ENCODE measurements around the gene PCCA.

Gene PCCA

GRCh38 chr13:100423375-100423774 lies 334.5 kb downstream of the PCCA start:
- H3K27ac ChIP-seq (ENCODE audit: low read length), result no peak overlapping the region
- no CpG with 5 or more reads among the region's 2 CpGs for WGBS (ENCODE audit: insufficient coverage, insufficient read length)
- no peak overlapping the region for H3K4me3 ChIP-seq (ENCODE audit: low read length)
- DNase-seq (ENCODE audit: low read depth, low spot score), result no peak
- H3K36me3 ChIP-seq (ENCODE audit: control insufficient read depth, insufficient read depth, low read length), result no peaks in the 10 kb centered on the region
- no peaks in the 10 kb centered on the region for H3K27me3 ChIP-seq (ENCODE audit: control insufficient read depth, insufficient read depth, low read length)
- no peaks in the 10 kb centered on the region for H3K4me1 ChIP-seq (ENCODE audit: control insufficient read depth, insufficient read depth, low read length)
- no peaks in the 10 kb centered on the region for H3K9me3 ChIP-seq (ENCODE audit: control insufficient read depth, insufficient read depth, low read length)

DNA sequence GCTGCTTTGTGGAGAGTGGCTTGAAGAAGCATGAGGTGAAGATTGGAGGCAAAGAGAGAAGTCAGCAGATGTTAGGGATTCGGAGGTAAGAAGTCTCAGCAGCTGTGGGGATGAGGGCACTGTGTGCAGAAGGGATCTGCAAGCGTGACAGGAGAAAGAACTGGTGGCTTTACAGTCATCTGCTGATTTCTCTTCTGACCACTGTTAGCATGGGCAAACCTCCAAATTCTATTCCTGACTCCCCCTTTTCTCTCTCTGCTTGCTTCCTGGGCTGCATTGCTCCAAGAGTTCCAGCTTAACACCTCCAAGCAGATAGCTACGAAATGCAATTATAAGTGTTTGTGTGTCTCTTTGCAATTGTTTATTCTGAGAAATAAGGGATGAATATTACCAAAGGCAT lies 340.1 kb downstream of the PCCA start:
- no peak for DNase-seq (ENCODE audit: low read depth, low spot score)
- Histone ChIP-seq H3K27me3 (ENCODE audit: control insufficient read depth, insufficient read depth, low read length) (no peaks in the 10 kb centered on the region), H3K27ac (ENCODE audit: low read length) (no peak overlapping the region), H3K4me1 (ENCODE audit: control insufficient read depth, insufficient read depth, low read length) (no peaks in the 10 kb centered on the region), H3K36me3 (ENCODE audit: control insufficient read depth, insufficient read depth, low read length) (no peaks in the 10 kb centered on the region), H3K9me3 (ENCODE audit: control insufficient read depth, insufficient read depth, low read length) (no peaks in the 10 kb centered on the region), H3K4me3 (ENCODE audit: low read length) (no peak overlapping the region)
- no CpG with 5 or more reads among the region's 3 CpGs for WGBS (ENCODE audit: insufficient coverage, insufficient read length)

DNA sequence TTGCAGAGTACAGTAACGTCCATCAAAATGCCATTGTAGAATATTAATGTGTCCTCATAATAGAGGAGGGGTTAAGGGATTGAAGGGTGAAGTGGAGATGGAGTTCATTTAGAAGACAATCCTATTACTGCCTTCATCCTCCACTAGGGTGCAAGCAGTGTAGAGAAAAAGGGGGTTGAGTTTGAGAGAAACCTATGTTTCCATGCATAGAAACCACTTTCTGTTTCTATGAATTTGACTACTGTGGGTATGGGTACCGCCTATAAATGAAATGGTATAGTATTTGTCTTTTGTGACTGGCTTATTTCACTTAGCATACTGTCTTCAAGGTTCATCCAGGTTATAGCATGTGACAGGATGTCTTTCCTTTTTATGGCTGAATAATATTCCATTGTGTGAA lies 343.7 kb downstream of the PCCA start:
- no peaks in the 10 kb centered on the region for H3K9me3 ChIP-seq (ENCODE audit: control insufficient read depth, insufficient read depth, low read length)

GRCh38 chr13:100433475-100433874 lies 344.6 kb downstream of the PCCA start:
- Histone ChIP-seq H3K4me1 (ENCODE audit: control insufficient read depth, insufficient read depth, low read length) (0 out of 2 replicates have a peak, but pooled peaks cover 1% of the 10 kb centered on the region), H3K27me3 (ENCODE audit: control insufficient read depth, insufficient read depth, low read length) (no peaks in the 10 kb centered on the region), H3K27ac (ENCODE audit: low read length) (no peak overlapping the region), H3K36me3 (ENCODE audit: control insufficient read depth, insufficient read depth, low read length) (no peaks in the 10 kb centered on the region), H3K9me3 (ENCODE audit: control insufficient read depth, insufficient read depth, low read length) (no peaks in the 10 kb centered on the region), H3K4me3 (ENCODE audit: low read length) (no peak overlapping the region)
- no peak for DNase-seq (ENCODE audit: low read depth, low spot score)

More for the DNA sequence above, 343.7 kb downstream of the PCCA start:
- H3K4me3 ChIP-seq (ENCODE audit: low read length), result no peak overlapping the region
- H3K4me1 ChIP-seq (ENCODE audit: control insufficient read depth, insufficient read depth, low read length), result no peaks in the 10 kb centered on the region
- H3K27me3 ChIP-seq (ENCODE audit: control insufficient read depth, insufficient read depth, low read length), result no peaks in the 10 kb centered on the region
- no peaks in the 10 kb centered on the region for H3K36me3 ChIP-seq (ENCODE audit: control insufficient read depth, insufficient read depth, low read length)
- H3K27ac ChIP-seq (ENCODE audit: low read length), result no peak overlapping the region
- DNase-seq (ENCODE audit: low read depth, low spot score), result no peak
- no CpG with 5 or more reads among the region's 2 CpGs for WGBS (ENCODE audit: insufficient coverage, insufficient read length)

DNA sequence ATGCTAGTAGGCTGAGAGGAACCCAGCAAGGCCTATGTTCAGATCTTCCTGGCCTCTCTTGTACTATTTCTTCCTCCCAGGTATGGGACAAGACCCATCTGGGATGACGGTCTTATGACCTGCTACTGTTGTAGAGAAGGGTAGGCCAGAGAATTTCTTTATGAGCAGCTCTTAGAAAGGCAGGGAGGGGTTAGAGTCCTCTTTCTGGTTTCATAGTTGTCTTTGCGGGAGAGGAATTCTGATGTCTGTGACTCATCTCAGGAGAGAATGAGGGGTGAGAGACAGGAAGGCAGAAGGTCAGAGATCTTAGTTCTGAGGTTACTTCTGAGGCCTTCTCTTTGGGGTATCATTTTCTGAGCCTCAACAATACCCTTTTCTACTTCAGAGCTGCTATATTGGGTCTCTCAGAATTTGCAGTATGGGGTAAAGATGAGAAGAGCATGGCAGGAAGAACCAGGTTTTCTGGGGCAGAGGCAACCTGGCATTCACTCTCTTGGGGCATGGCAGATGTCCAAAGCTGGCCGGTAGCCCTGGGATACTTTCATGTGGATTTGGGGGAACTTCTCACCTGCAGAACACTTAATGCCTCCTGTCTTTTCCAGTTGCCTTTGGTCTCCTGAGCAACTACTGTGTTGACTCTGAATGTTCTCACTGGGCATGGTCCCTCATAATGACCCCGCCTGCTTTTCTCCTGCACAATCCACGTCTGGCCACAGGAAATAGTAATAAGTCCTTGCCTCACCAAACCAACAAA lies 345.3 kb downstream of the PCCA start:
- H3K36me3 ChIP-seq (ENCODE audit: control insufficient read depth, insufficient read depth, low read length), result no peaks in the 10 kb centered on the region
- H3K4me1 ChIP-seq (ENCODE audit: control insufficient read depth, insufficient read depth, low read length), result 0 out of 2 replicates have a peak, but pooled peaks cover 1% of the 10 kb centered on the region
- DNase-seq (ENCODE audit: low read depth, low spot score), result no peak
- no peaks in the 10 kb centered on the region for H3K9me3 ChIP-seq (ENCODE audit: control insufficient read depth, insufficient read depth, low read length)
- H3K4me3 ChIP-seq (ENCODE audit: low read length), result no peak overlapping the region
- H3K27ac ChIP-seq (ENCODE audit: low read length), result no peak overlapping the region
- H3K27me3 ChIP-seq (ENCODE audit: control insufficient read depth, insufficient read depth, low read length), result no peaks in the 10 kb centered on the region
- no CpG with 5 or more reads among the region's 5 CpGs for WGBS (ENCODE audit: insufficient coverage, insufficient read length)

DNA sequence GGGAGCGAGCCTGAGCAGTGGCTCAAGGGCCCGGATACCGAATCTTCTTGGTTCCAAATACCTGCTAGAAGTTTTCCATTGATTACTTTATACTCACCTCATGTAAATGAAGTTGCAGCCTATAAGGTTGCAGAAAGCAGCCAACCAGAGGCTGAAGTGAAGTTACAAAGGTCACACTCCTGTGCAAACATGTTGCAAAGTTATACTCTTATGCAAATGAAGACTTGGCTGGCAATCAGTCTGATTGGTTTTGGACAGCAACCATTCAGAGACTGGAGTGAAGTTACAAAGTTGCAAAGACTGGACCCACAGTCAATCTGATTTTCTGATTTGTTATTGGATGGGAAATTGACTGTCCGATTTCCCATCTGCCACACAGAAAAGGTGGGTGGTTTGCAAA lies 347.2 kb downstream of the PCCA start:
- no CpG with 5 or more reads among the region's 4 CpGs for WGBS (ENCODE audit: insufficient coverage, insufficient read length)
- Histone ChIP-seq H3K27ac (ENCODE audit: low read length) (no peak overlapping the region), H3K36me3 (ENCODE audit: control insufficient read depth, insufficient read depth, low read length) (no peaks in the 10 kb centered on the region), H3K27me3 (ENCODE audit: control insufficient read depth, insufficient read depth, low read length) (no peaks in the 10 kb centered on the region), H3K9me3 (ENCODE audit: control insufficient read depth, insufficient read depth, low read length) (no peaks in the 10 kb centered on the region), H3K4me1 (ENCODE audit: control insufficient read depth, insufficient read depth, low read length) (0 out of 2 replicates have a peak, but pooled peaks cover 1% of the 10 kb centered on the region), H3K4me3 (ENCODE audit: low read length) (no peak overlapping the region)
- DNase-seq (ENCODE audit: low read depth, low spot score), result no peak

- no CpG with 5 or more reads among the region's 6 CpGs for WGBS (ENCODE audit: insufficient coverage, insufficient read length)
- DNase-seq (ENCODE audit: low read depth, low spot score), result no peak
- H3K27ac ChIP-seq (ENCODE audit: low read length), result no peak overlapping the region
Measured at GRCh38 chr13:100438059-100438788, 349.3 kb downstream of the PCCA start.

DNA sequence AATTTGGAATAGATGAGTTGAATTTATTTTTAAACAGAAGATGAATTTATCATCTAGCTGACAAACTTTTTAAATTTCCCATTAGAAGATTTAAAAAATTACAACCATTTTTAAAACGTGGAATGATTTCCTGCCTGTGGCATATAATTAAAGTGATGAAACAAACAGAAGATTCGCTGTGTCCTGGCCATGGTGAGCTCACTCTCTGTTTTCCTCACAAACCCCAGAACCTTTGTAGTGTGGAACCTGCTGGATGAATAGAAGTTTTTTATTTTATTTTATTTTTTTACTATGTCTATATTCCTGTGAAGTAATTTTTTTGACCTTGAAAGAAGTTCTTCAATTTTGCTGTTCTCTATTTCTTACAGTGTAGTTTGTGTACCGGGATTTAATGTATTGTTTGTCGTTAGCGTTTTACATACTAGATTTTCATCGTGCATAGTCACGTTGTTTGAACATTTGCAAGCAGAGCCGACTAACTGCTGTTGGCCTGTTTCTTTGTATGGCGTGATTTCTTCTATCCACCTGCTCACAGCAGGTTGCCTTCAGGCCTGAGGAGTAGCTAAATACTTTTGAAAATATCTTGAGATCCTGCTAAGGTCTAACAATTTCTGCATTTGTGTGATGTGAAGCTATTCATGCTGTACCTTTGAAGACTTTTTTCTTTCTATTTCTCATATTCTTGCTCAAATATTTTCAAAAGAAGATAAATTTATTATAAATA lies 350.5 kb downstream of the PCCA start:
- Histone ChIP-seq H3K4me1 (ENCODE audit: control insufficient read depth, insufficient read depth, low read length) (0 out of 2 replicates have a peak, but pooled peaks cover 1% of the 10 kb centered on the region), H3K9me3 (ENCODE audit: control insufficient read depth, insufficient read depth, low read length) (no peaks in the 10 kb centered on the region), H3K4me3 (ENCODE audit: low read length) (no peak overlapping the region), H3K36me3 (ENCODE audit: control insufficient read depth, insufficient read depth, low read length) (no peaks in the 10 kb centered on the region), H3K27me3 (ENCODE audit: control insufficient read depth, insufficient read depth, low read length) (no peaks in the 10 kb centered on the region), H3K27ac (ENCODE audit: low read length) (no peak overlapping the region)
- DNase-seq (ENCODE audit: low read depth, low spot score), result no peak
- WGBS (ENCODE audit: insufficient coverage, insufficient read length), result no CpG with 5 or more reads among the region's 9 CpGs

More at GRCh38 chr13:100438059-100438788, 349.3 kb downstream of the PCCA start:
- Histone ChIP-seq H3K9me3 (ENCODE audit: control insufficient read depth, insufficient read depth, low read length) (no peaks in the 10 kb centered on the region), H3K36me3 (ENCODE audit: control insufficient read depth, insufficient read depth, low read length) (no peaks in the 10 kb centered on the region), H3K4me3 (ENCODE audit: low read length) (no peak overlapping the region), H3K27me3 (ENCODE audit: control insufficient read depth, insufficient read depth, low read length) (no peaks in the 10 kb centered on the region), H3K4me1 (ENCODE audit: control insufficient read depth, insufficient read depth, low read length) (0 out of 2 replicates have a peak, but pooled peaks cover 1% of the 10 kb centered on the region)

DNA sequence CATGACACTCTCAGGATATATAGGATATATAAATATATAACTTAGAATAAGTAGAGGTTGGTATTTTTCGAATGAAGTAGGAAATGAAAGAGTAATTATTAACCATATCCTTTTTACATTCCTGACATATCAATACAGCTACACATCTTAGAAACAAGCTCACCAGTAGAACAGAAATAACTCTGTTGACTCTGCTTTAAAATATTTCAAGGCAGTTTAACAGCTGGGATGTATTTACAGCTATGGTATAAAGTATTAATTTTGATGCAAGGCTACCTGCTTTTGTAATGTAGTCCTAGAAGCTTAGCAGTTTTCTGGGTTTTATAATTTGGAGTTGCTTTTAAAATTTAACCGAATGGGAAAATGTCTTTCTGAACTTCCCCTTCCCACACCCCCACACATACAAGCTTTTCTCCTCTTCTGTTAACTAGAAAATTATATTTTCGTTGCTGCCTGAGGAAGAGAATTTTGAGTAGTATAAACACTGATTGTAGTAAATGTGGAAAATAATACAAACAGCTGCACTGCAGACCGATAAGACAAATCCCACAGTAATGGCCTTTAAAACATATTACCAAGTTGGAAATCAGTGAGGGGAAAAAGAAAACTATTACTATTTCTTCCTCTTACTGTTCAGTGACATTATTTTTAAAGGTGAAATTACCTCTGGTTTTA lies 352.0 kb downstream of the PCCA start:
- WGBS (ENCODE audit: insufficient coverage, insufficient read length), result no CpG with 5 or more reads among the region's 4 CpGs
- Histone ChIP-seq H3K4me1 (ENCODE audit: control insufficient read depth, insufficient read depth, low read length) (0 out of 2 replicates have a peak, but pooled peaks cover 1% of the 10 kb centered on the region), H3K27ac (ENCODE audit: low read length) (no peak overlapping the region), H3K9me3 (ENCODE audit: control insufficient read depth, insufficient read depth, low read length) (no peaks in the 10 kb centered on the region), H3K4me3 (ENCODE audit: low read length) (no peak overlapping the region), H3K36me3 (ENCODE audit: control insufficient read depth, insufficient read depth, low read length) (no peaks in the 10 kb centered on the region), H3K27me3 (ENCODE audit: control insufficient read depth, insufficient read depth, low read length) (no peaks in the 10 kb centered on the region)
- DNase-seq (ENCODE audit: low read depth, low spot score), result no peak
